HepG2 (cell line): ENCODE measurements around the gene KLHL17. TPM values are rescaled to one million over a fixed set of nuclear protein-coding genes. Genes with fewer than 3 reads are reported as not detected.

ENCODE experiments used
- AGO2 ChIP-seq: fragments of 200-400 bp; formaldehyde crosslinking; optimal IDR thresholded peaks from 2 replicates; pipeline ENCODE3; 2017; ENCODE audit warnings: mild to moderate bottlenecking, low read depth, low read length, moderate library complexity
- HOXA3 ChIP-seq: sonication (generic); formaldehyde crosslinking; IDR thresholded peaks from 2 replicates; pipeline ENCODE4 v1.5.0; 2020; ENCODE audit warnings: missing genetic modification reagents
- NFE2L2 ChIP-seq: fragments of 150-350 bp; IDR thresholded peaks from 2 replicates; pipeline ENCODE4 v1.6.1; 2014; ENCODE audit warnings: low read length
- ONECUT2 ChIP-seq: sonication (generic); formaldehyde crosslinking; IDR thresholded peaks from 2 replicates; pipeline ENCODE4 v1.4.0; 2020; ENCODE audit warnings: missing genetic modification reagents
- PAX8 ChIP-seq: sonication (generic); formaldehyde crosslinking; IDR thresholded peaks from 2 replicates; pipeline ENCODE4 v1.8.0; 2022; ENCODE audit warnings: mild to moderate bottlenecking, missing genetic modification reagents, borderline replicate concordance
- SMARCC2 ChIP-seq: fragments of 450-650 bp; IDR thresholded peaks from 2 replicates; pipeline ENCODE4 v1.6.1; 2017; ENCODE audit warnings: antibody characterized with exemption, mild to moderate bottlenecking
- TCF12 ChIP-seq, 2 experiments: fragments of 450-650 bp in 1 of 2; sonication (generic) in 1 of 2; formaldehyde crosslinking in 1 of 2; IDR thresholded peaks; 2 replicates each; pipeline versions ENCODE4 v1.6.1 to v1.8.0; 2017 to 2022; ENCODE audit warnings: antibody characterized with exemption in 1 of 2, mild to moderate bottlenecking in 1 of 2, missing genetic modification reagents in 1 of 2, moderate library complexity in 1 of 2
- TEAD2 ChIP-seq: sonication (generic); formaldehyde crosslinking; IDR thresholded peaks from 2 replicates; pipeline ENCODE4 v1.9.0; 2021; ENCODE audit warnings: missing genetic modification reagents
- TOPORS ChIP-seq: sonication (generic); formaldehyde crosslinking; IDR thresholded peaks from 2 replicates; pipeline ENCODE4 v1.8.0; 2023; ENCODE audit warnings: mild to moderate bottlenecking, missing genetic modification reagents
- YEATS4 ChIP-seq: sonication (generic); formaldehyde crosslinking; IDR thresholded peaks from 2 replicates; pipeline ENCODE4 v1.4.0; 2020; ENCODE audit warnings: missing genetic modification reagents, borderline replicate concordance
- ZBTB7B ChIP-seq: sonication (generic); formaldehyde crosslinking; IDR thresholded peaks from 2 replicates; pipeline ENCODE4 v1.4.0; 2020; ENCODE audit warnings: missing genetic modification reagents
- ZBTB8A ChIP-seq: sonication (generic); formaldehyde crosslinking; IDR thresholded peaks from 2 replicates; pipeline ENCODE4 v1.4.0; 2020; ENCODE audit warnings: mild to moderate bottlenecking, low read depth, missing genetic modification reagents, borderline replicate concordance
- ZEB1 ChIP-seq: IDR thresholded peaks from 2 replicates; pipeline ENCODE4 v1.6.1; 2012; ENCODE audit warnings: mild to moderate bottlenecking, low read depth, inconsistent platforms; ENCODE audit not compliant: insufficient replicate concordance
- ZFP90 ChIP-seq: sonication (generic); formaldehyde crosslinking; IDR thresholded peaks from 2 replicates; pipeline ENCODE4 v1.8.0; 2022; ENCODE audit warnings: missing genetic modification reagents, mild to moderate bottlenecking, inconsistent platforms, borderline replicate concordance
- ZMYM4 ChIP-seq: sonication (generic); formaldehyde crosslinking; IDR thresholded peaks from 2 replicates; pipeline ENCODE4 v1.8.1; 2023; ENCODE audit warnings: mild to moderate bottlenecking, missing genetic modification reagents
- ZNF510 ChIP-seq: sonication (generic); formaldehyde crosslinking; IDR thresholded peaks from 2 replicates; pipeline ENCODE4 v1.4.0; 2020; ENCODE audit warnings: low read depth, mild to moderate bottlenecking, missing genetic modification reagents
- ZNF674 ChIP-seq: sonication (generic); formaldehyde crosslinking; IDR thresholded peaks from 2 replicates; pipeline ENCODE4 v1.5.0; 2020; ENCODE audit warnings: low read depth, mild to moderate bottlenecking, missing genetic modification reagents
- ZNF75D ChIP-seq: sonication (generic); formaldehyde crosslinking; IDR thresholded peaks from 2 replicates; pipeline ENCODE4 v1.8.1; 2023; ENCODE audit warnings: missing genetic modification reagents, mild to moderate bottlenecking, borderline replicate concordance
- polyA plus RNA-seq, 8 experiments: library from polyadenylated mRNA; depleted of rRNA in 3 of 8; stranded (reverse) in 7 of 8; unstranded in 1 of 8; fragments of >200 nt; fragmentation: Illumina TruSeq in 4 of 8; extraction: Trizol in 4 of 8; gene quantifications; 2 replicates each; pipeline versions ENCODE4 v1.2.1 to v1.2.3, GENCODE V29; 2011 to 2016; ENCODE audit warnings: low read depth in 4 of 8, missing spikeins in 1 of 8, mixed read lengths in 1 of 8; ENCODE audit not compliant: insufficient read depth in 1 of 8
- total RNA-seq, 5 experiments: library from RNA; depleted of rRNA; stranded (reverse); fragments of >200 nt; fragmentation: Illumina TruSeq; extraction: Trizol; gene quantifications; 2 replicates each; pipeline ENCODE4 v1.2.3, GENCODE V29; 2016; ENCODE audit warnings: low read depth in 1 of 5
- TF ChIP-seq, protein P1 (sequence below): sonication (generic); formaldehyde crosslinking; conservative IDR thresholded peaks from 2 replicates; pipeline ENCODE4 v1.4.0; 2020; ENCODE audit warnings: missing genetic modification reagents
- TF ChIP-seq, protein P2 (sequence below): sonication (generic); formaldehyde crosslinking; IDR thresholded peaks from 2 replicates; pipeline ENCODE4 v1.9.0; 2021; ENCODE audit warnings: missing genetic modification reagents, mild to moderate bottlenecking, borderline replicate concordance
- TF ChIP-seq, protein P3 (sequence below): sonication (generic); formaldehyde crosslinking; IDR thresholded peaks from 2 replicates; pipeline ENCODE4 v1.8.1; 2023; ENCODE audit warnings: mild to moderate bottlenecking, moderate library complexity, missing genetic modification reagents
- TF ChIP-seq, protein P4 (sequence below): sonication (generic); formaldehyde crosslinking; IDR thresholded peaks from 2 replicates; pipeline ENCODE4 v1.8.0; 2022; ENCODE audit warnings: missing genetic modification reagents, mild to moderate bottlenecking, moderate library complexity, borderline replicate concordance
- TF ChIP-seq, protein P5 (sequence below): sonication (generic); formaldehyde crosslinking; IDR thresholded peaks from 2 replicates; pipeline ENCODE4 v1.8.0; 2022; ENCODE audit warnings: missing genetic modification reagents, low read depth, mild to moderate bottlenecking, borderline replicate concordance

The KLHL17 gene
- total and polyA plus RNA-seq, 2 of the 13 experiments (the other 11 are each of a cell fraction or from before 2014, with no cell fraction given): 9.3 to 24.7 TPM

DNA sequence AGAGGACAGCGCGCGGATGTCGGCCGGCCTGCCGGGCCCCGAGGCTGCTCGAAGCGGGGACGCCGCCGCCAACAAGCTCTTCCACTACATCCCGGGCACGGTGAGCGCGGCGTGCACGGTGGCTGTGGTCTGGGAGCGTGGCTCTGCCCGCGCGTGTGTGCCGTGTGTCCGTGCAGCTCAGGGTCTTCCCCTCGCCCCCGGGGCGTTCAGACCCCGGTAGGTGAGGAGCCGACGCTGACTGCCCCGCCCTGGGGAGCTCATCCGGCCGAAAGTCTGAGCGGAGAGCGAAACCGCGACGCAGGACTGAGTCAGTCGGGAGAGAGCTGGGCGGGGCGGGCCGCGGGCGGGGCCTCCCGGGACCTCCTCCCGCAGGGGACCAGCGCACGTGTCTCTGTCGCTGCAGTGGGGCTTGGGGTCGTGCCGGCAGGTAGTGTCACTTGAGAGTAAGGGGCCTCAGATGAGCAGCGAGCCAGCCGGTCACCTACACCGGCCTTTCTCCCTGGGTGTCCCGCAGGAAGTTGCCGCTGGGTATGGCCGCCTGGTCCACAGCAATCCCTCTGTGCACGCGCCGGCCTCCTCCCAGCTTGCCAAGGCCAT lies 6.4 kb downstream of the KLHL17 start (continued):
- TF ChIP-seq ONECUT2: no peak
- TF ChIP-seq ZNF510 (CRISPR knock-in tag): no peak
- no peak for TF ChIP-seq ZEB1
- peak; percentile 36; the same call in 1 of the 2 replicates for TF ChIP-seq ZBTB7B (CRISPR knock-in tag)
- TF ChIP-seq SMARCC2: no peak
- TF ChIP-seq TEAD2: 0 out of 2 replicates have a peak, but pooled peaks have one; percentile 18
- TF ChIP-seq TOPORS (CRISPR knock-in tag): no peak
- no peak for TF ChIP-seq NFE2L2
- TF ChIP-seq, protein P1, sequence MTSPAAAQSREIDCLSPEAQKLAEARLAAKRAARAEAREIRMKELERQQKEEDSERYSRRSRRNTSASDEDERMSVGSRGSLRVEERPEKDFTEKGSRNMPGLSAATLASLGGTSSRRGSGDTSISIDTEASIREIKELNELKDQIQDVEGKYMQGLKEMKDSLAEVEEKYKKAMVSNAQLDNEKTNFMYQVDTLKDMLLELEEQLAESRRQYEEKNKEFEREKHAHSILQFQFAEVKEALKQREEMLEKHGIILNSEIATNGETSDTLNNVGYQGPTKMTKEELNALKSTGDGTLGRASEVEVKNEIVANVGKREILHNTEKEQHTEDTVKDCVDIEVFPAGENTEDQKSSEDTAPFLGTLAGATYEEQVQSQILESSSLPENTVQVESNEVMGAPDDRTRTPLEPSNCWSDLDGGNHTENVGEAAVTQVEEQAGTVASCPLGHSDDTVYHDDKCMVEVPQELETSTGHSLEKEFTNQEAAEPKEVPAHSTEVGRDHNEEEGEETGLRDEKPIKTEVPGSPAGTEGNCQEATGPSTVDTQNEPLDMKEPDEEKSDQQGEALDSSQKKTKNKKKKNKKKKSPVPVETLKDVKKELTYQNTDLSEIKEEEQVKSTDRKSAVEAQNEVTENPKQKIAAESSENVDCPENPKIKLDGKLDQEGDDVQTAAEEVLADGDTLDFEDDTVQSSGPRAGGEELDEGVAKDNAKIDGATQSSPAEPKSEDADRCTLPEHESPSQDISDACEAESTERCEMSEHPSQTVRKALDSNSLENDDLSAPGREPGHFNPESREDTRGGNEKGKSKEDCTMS (CRISPR knock-in tag): no peak
- TF ChIP-seq YEATS4: 0 out of 2 replicates have a peak, but pooled peaks have one; percentile 30
- TF ChIP-seq ZNF674 (CRISPR knock-in tag): no peak
- TF ChIP-seq PAX8 (CRISPR knock-in tag): no peak
- no peak for TF ChIP-seq TCF12 (IDR thresholded peaks at IDR 0.05)
- no peak for TF ChIP-seq TCF12 (CRISPR knock-in tag; IDR thresholded peaks at IDR 0.05)
- TF ChIP-seq, protein P2, sequence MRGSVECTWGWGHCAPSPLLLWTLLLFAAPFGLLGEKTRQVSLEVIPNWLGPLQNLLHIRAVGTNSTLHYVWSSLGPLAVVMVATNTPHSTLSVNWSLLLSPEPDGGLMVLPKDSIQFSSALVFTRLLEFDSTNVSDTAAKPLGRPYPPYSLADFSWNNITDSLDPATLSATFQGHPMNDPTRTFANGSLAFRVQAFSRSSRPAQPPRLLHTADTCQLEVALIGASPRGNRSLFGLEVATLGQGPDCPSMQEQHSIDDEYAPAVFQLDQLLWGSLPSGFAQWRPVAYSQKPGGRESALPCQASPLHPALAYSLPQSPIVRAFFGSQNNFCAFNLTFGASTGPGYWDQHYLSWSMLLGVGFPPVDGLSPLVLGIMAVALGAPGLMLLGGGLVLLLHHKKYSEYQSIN: no peak
- TF ChIP-seq, protein P3, sequence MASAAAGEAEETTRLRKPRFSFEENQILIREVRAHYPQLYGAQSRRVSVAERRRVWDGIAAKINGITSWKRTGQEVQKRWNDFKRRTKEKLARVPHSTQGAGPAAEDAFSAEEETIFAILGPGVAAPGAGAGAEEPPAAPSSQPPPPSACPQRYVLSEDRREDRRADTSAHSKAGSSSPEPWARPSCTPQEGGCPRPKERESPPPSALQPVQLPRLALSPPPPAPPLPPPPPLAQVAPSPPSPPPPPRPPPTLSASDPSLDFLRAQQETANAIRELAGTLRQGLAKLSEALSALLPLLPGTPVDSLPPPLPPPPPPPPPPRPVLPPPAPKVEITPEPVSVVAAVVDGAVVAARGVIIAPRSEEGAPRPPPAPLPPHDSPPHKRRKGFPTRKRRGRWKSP (CRISPR knock-in tag): peak; percentile 22; the same call in 1 of the 2 replicates
- TF ChIP-seq AGO2: no peak
- TF ChIP-seq ZBTB8A (CRISPR knock-in tag): no peak
- TF ChIP-seq, protein P4, sequence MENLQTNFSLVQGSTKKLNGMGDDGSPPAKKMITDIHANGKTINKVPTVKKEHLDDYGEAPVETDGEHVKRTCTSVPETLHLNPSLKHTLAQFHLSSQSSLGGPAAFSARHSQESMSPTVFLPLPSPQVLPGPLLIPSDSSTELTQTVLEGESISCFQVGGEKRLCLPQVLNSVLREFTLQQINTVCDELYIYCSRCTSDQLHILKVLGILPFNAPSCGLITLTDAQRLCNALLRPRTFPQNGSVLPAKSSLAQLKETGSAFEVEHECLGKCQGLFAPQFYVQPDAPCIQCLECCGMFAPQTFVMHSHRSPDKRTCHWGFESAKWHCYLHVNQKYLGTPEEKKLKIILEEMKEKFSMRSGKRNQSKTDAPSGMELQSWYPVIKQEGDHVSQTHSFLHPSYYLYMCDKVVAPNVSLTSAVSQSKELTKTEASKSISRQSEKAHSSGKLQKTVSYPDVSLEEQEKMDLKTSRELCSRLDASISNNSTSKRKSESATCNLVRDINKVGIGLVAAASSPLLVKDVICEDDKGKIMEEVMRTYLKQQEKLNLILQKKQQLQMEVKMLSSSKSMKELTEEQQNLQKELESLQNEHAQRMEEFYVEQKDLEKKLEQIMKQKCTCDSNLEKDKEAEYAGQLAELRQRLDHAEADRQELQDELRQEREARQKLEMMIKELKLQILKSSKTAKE (CRISPR knock-in tag): no peak
- no peak for TF ChIP-seq ZNF75D (CRISPR knock-in tag)
- TF ChIP-seq ZMYM4: no peak
- TF ChIP-seq ZFP90 (CRISPR knock-in tag): no peak; the same call in 1 of the 2 replicates
- TF ChIP-seq, protein P5, sequence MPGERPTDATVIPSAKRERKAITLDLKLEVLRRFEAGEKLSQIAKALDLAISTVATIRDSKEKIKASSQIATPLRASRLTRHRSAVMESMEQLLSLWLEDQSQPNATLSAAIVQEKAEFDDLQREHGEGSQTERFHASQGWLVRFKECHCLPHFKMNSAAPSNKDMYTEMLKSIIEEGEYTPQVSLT (CRISPR knock-in tag): no peak
- peak; percentile 68 for TF ChIP-seq HOXA3 (CRISPR knock-in tag)
